RPMI7951 (cell line): ENCODE data around the gene LOXL4. TPM values are rescaled to one million over a fixed set of nuclear protein-coding genes. Genes with fewer than 3 reads are reported as not detected.

Experiments
- DNase-seq: peaks from one replicate; pipeline ENCODE4 v3.0.0-alpha.2; 2012; ENCODE audit warnings: low read depth
- total RNA-seq: library from RNA; depleted of rRNA; stranded (reverse); fragments of >200 nt; shearing (Covaris generic); gene quantifications from 2 replicates; pipeline ENCODE4 v1.2.3, GENCODE V29; 2014; rRNA removed

Gene LOXL4
- under 0.01 and 0.10 TPM in 2 replicates for total RNA-seq

- DNase-seq: no peak
Measured at GRCh38 chr10:98267894-98268693, at the start of gene LOXL4. LOXL4 (minus strand) TSS chr10:98268194; CDS start chr10:98263019, 5,175 bp downstream.

GRCh38 chr10:98316661-98317060 is 48.7 kb upstream of the LOXL4 start:
- peak; percentile 47 for DNase-seq

GRCh38 chr10:98316170-98316569 is 48.2 kb upstream of the LOXL4 start:
- DNase-seq: no peak

GRCh38 chr10:98314532-98315284 is 46.7 kb upstream of the LOXL4 start:
- DNase-seq: peak; percentile 39

- DNase-seq: no peak
Measured at GRCh38 chr10:98313598-98313997, 45.6 kb upstream of the LOXL4 start.

- no peak for DNase-seq
Measured at GRCh38 chr10:98312822-98313221, 44.8 kb upstream of the LOXL4 start.

GRCh38 chr10:98312349-98312748 is 44.4 kb upstream of the LOXL4 start:
- DNase-seq: no peak

- DNase-seq: no peak
Measured at GRCh38 chr10:98310701-98311100, 42.7 kb upstream of the LOXL4 start.

GRCh38 chr10:98309366-98310355 is 41.7 kb upstream of the LOXL4 start:
- DNase-seq: peak; percentile 61

GRCh38 chr10:98308669-98309365 is 40.8 kb upstream of the LOXL4 start:
- no peak for DNase-seq

- DNase-seq: peak; percentile 23
Measured at GRCh38 chr10:98307916-98308541, 40.0 kb upstream of the LOXL4 start.

- DNase-seq: no peak
Measured at GRCh38 chr10:98306501-98306900, 38.5 kb upstream of the LOXL4 start.

- no peak for DNase-seq
Measured at GRCh38 chr10:98303569-98303968, 35.6 kb upstream of the LOXL4 start.

- DNase-seq: no peak
Measured at GRCh38 chr10:98302741-98303365, 34.9 kb upstream of the LOXL4 start.

- no peak for DNase-seq
Measured at GRCh38 chr10:98301664-98302319, 33.8 kb upstream of the LOXL4 start.

GRCh38 chr10:98300526-98301229 is 32.7 kb upstream of the LOXL4 start:
- no peak for DNase-seq

GRCh38 chr10:98299341-98299740 is 31.3 kb upstream of the LOXL4 start:
- no peak for DNase-seq

- no peak for DNase-seq
Measured at GRCh38 chr10:98296524-98296923, 28.5 kb upstream of the LOXL4 start.

- peak; percentile 80 for DNase-seq
Measured at GRCh38 chr10:98295907-98296306, 27.9 kb upstream of the LOXL4 start.
